Iris pigment epithelial cell (primary cell): ENCODE data around the gene NUDT22.

Experiments used
- DNase-seq: peaks from one replicate; pipeline ENCODE4 v3.0.0-alpha.2; 2011; ENCODE audit warnings: low read depth

The NUDT22 gene

DNA sequence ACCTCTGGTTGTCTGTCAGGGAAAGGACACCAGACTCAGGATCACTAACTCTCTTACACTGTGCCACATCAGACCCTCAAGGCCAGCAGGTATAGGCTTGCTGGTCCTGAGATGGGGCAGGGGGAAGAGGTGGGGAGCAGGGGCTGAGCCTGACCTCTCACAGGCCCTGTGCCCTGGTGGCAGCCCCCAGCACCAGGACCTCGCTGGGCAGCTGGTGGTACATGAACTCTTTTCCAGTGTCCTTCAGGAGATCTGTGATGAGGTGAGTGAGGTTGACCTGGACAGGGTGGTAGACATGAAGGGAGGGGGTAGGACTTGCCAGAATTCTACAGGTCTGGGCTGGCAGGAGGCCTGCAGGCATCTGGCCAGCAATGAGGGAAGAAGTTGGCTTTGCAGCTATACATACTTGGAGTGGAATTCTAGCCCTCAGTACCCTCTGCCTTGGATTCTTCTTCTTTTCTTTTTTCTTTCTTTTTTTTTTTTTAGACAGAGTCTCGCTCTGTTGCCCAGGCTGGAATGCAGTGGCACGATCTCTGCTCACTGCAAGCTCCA is 1.4 kb downstream of the NUDT22 start:
- no peak for DNase-seq

GRCh38 chr11:64229090-64229743 is 3.1 kb downstream of the NUDT22 start:
- DNase-seq: no peak

DNA sequence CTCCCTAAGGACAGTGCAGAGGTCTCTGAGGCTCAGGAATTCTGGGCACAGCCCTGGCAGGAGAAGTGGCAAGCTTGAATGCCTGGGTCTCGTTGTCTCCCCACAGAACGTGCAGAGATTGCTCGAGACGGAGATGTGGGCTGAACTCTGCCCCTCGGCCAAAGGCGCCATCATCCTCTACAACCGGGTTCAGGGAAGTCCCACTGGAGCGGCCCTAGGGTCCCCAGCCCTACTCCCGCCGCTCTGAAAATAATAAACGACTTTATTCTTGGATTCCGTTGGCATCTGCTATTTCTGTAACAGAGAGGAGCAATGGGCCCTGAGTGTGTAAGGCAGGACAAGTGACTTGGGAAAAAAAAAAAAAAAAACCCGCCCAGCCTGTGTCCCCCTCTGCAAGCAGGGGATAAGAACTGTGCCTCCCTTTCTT is 3.7 kb downstream of the NUDT22 start:
- no peak for DNase-seq

- DNase-seq: peak; percentile 87
Observed at GRCh38 chr11:64230171-64230984, 4.3 kb downstream of the NUDT22 start, which contains the start of gene DNAJC4. TSS of gene DNAJC4 (plus strand) at chr11:64230548. CDS start at chr11:64230855, 307 bp downstream.

DNA sequence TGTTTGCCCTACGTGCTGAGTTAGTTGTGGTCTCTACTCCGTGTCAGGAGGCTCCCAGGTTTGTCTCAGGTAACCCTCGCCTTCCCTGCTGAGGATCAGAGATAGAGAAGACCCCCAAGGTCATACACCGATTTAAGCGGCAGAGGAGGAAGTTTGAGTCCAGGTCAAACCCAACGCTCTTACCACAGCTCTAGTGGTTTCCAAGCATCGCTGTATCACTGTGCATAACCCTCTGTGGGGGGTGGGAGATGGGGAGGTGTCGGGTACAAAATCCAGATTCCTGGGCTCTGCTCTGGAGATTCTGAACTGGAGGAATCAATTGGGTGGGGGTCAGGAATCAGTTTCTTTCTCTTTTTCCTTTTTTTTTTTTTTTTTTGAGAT is 4.9 kb downstream of the NUDT22 start:
- no peak for DNase-seq

- no peak for DNase-seq
Observed at GRCh38 chr11:64231546-64231945, 5.5 kb downstream of the NUDT22 start.

GRCh38 chr11:64232182-64232966 is 6.3 kb downstream of the NUDT22 start:
- DNase-seq: no peak

GRCh38 chr11:64232967-64233315 is 6.9 kb downstream of the NUDT22 start:
- no peak for DNase-seq

DNA sequence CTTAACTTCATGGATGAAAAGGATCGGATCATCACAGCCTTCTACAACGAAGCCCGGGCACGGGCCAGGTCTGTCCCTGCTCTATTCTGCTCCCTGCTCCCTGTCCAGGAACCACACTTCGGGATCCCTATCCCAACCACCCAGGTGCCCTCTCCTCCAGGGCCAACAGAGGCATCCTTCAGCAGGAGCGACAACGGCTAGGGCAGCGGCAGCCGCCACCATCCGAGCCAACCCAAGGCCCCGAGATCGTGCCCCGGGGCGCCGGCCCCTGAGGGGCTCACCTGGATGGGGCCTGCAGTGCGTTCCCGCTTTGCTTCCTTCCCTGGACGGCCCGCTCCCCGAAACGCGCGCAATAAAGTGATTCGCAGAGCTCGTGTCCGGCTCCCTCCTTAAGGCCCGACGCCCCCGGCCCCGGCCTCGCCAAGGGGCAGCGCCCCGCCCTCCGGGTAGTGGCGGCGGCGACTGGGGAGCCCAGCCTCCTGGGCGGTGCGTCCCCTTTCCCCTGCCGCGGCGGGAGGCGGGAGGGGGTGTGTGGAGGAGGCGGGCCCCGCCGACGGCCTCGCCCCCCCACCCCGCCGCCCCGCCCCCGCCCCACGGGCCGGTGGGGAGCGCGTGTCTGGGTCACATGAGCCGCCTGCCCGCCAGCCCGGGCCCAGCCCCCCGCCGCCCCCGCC is 8.0 kb downstream of the NUDT22 start, which contains the start of gene VEGFB:
Gene VEGFB (plus strand): TSS at position 672 of the 674 bp plus-strand sequence. CDS start 250 bp downstream, outside the sequence.
- DNase-seq: no peak

- DNase-seq: no peak
Observed at GRCh38 chr11:64234647-64235379, 8.7 kb downstream of the NUDT22 start.

DNA sequence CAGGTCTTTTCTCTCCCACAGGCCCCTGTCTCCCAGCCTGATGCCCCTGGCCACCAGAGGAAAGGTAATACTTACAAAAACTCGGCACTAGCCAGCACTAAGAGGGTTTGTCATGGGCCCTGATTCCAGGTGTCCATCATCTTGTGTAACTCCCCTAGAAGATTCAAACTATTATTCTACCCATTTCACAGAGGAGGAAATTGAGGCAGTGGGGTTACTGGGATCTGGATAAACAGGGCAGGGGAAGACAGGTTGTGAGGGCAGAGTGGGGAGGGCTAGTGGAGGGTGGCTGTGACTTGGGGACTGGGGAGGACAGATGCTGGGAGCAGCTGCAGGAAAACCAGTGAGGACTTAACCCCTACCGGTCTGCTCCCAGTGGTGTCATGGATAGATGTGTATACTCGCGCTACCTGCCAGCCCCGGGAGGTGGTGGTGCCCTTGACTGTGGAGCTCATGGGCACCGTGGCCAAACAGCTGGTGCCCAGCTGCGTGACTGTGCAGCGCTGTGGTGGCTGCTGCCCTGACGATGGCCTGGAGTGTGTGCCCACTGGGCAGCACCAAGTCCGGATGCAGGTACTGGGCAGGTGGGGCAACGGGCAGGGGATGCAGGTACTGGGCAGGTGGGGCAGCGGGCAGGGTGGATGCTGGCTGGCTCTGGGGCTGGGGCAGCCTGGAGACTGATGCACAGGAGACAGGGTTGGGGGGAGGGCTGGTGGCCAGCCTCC is 9.5 kb downstream of the NUDT22 start:
- no peak for DNase-seq

- no peak for DNase-seq
Observed at GRCh38 chr11:64237484-64237951, 11.4 kb downstream of the NUDT22 start.

- DNase-seq: no peak
Observed at GRCh38 chr11:64238076-64238475, 12.0 kb downstream of the NUDT22 start.

DNA sequence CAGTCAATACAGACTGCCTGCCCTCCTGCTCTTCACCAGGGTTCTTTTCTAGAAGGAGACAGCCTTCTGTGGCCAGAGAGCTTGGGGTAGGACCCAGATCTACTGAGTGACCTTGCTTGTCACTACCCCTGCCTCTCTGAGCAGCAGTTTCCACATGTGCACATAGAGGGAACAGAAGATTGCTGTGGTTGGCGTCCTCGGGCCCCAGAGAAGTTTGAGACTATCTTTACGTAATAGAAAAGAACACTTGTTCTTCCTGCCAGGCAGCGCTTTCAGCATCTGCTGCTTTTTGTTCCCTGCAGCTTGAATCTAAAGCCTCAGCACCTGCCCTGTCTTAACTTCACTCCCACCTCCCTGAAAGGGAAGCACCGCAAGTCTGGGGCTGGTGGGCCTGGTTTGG is 12.9 kb downstream of the NUDT22 start:
- no peak for DNase-seq

DNA sequence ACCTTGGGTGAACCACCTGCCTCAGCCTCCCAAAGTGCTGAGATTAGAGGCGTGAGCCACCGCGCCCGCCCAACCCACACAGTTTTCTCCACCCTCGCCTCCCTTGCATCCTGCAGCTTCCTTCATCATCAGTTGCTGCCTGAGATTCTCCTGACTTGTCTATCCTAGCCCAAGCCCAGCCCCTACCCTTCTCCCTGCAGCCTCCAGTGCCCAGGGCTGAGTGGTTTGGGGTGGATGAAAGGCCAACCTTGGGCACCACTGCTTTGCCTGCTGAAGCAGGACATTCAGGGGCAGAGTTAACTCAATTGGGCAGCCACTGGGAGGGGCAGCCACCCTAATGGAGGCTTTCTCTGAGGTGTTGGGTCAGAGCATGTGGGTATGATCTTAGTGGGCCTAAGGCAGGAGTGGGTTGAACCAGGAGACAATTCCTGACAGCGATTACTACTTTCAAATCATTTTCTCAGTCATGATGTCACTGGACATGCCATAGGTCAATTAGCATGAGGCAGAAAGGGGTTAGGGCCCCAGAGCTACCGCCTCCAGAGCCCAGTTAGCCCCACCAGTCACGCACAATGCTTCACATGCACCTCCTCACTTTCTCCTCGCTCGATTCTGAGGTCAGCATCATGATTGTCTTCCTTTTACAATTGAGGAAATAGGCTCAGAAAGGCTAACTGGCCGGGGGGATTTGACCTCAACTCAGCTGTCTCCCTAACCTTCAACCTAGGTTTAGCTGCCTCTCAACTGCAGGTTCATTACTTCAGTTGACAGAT is 13.8 kb downstream of the NUDT22 start:
- no peak for DNase-seq

GRCh38 chr11:64240435-64241240 is 14.6 kb downstream of the NUDT22 start, which contains the start of gene FKBP2:
TSS of gene FKBP2 (plus strand) at chr11:64241095. CDS start at chr11:64242388, 1,293 bp downstream.
- peak; percentile 97 for DNase-seq

DNA sequence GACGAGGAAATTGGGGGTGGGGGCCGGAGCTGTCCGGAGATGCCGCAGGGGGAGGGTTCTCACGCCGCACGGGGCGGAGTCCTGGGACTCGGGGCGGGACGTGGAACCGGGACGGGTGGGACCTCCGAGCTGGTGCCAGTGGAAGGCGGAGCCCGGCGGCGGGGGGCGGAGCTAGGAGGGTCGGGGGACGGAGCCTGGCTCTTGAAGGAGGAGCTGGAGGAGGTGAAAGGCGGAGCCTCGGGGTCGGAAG is 15.1 kb downstream of the NUDT22 start:
- peak; percentile 99 for DNase-seq

DNA sequence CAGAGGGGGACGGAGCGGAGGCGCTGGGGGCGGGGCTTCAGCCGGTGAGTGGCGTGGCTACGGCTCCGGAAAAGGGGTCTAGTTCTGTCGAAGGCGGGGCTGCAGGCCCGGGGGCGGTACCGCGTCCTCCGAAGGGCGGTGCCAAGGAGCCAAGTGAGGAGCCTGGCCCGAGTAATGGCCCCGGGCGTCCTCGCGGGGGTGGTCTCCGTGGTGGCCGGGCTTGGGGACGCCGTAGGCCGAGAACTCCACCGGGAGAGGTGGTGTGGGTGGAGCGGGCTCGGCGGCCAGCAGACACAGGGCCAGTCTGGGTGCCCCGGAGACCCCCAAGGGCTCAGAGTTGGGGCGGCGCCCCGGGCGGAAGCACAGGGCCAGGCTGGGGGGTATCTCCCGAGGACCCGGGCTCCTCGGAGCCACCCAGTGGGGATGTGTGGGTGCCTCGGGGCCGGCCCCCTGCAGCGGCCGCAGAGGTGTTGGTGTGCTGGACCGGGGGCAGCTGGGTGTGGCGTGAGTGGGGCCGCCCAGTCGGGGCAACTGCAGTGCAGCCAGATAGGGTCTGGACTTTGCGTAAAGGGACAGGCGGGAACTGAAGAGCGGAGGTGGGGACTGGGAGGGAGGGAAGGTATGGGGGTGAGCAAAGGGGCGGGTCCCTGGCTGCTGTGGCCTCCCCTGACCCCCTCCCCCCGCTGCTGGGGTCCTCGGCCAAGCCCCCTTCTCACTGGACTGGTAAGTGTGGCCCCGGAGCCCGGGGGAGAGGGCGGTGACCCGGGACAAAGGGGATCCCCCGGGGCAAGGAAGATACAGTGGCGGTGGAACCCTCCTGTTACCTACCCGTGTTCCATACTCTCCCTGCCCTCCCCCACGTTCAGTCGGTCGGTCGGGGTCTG is 15.7 kb downstream of the NUDT22 start:
- peak; percentile 42 for DNase-seq
